Keratinocyte (primary cell): ENCODE measurements around the gene NFKBIL1. TPM values are rescaled to one million over a fixed set of nuclear protein-coding genes. Genes with fewer than 3 reads are reported as not detected.
"Not testable (repeated sequence)": the region's sequence is repeated elsewhere in the genome, so short reads cannot be mapped to it uniquely, and the experiment has no call there.

Source experiments
- DNase-seq: peaks from one replicate; pipeline ENCODE4 v3.0.0-alpha.2; 2011; ENCODE audit warnings: low read depth, missing footprints, low spot score
- FAIRE-seq: peaks from 2 replicates; lab custom pipeline; 2011; peaks lifted over from hg19 to GRCh38; lab: Jason Lieb, UNC
- H2AFZ ChIP-seq: 2 replicates; pipeline ENCODE4 v1.6.0; 2012; ENCODE audit warnings: low read length, control low read depth, inconsistent platforms; ENCODE audit not compliant: control insufficient read depth
- H3K27ac ChIP-seq: 2 replicates; pipeline ENCODE4 v1.5.1; 2011; ENCODE audit warnings: low read length; ENCODE audit not compliant: control insufficient read depth, insufficient read depth
- H3K27me3 ChIP-seq: 3 replicates; pipeline ENCODE4 v1.6.0; 2011; ENCODE audit warnings: low read length; ENCODE audit not compliant: control insufficient read depth, insufficient read depth; ENCODE audit errors: extremely low read depth
- H3K36me3 ChIP-seq, 2 experiments: 2 replicates in 1 of 2; 3 replicates in 1 of 2; pipeline ENCODE4 v1.5.1; 2011; ENCODE audit warnings: low read length in 2 of 2, mild to moderate bottlenecking in 1 of 2; ENCODE audit not compliant: control insufficient read depth in 2 of 2, insufficient read depth in 2 of 2; ENCODE audit errors: extremely low read depth in 1 of 2
- H3K4me1 ChIP-seq: 3 replicates; pipeline ENCODE4 v1.5.1; 2011; ENCODE audit warnings: low read length; ENCODE audit not compliant: control insufficient read depth, insufficient read depth; ENCODE audit errors: extremely low read depth
- H3K4me2 ChIP-seq: 3 replicates; pipeline ENCODE4 v1.6.0; 2011; ENCODE audit warnings: low read depth, low read length; ENCODE audit not compliant: control insufficient read depth, insufficient read depth; ENCODE audit errors: extremely low read depth
- H3K4me3 ChIP-seq, 3 experiments: fragments of 200-600 bp in 1 of 3; sonication (generic) in 1 of 3; 2 replicates in 2 of 3; 3 replicates in 1 of 3; pipeline ENCODE4 v1.5.1; 2011 to 2016; ENCODE audit warnings: low read length in 3 of 3, mild to moderate bottlenecking in 3 of 3, control low read depth in 2 of 3, inconsistent platforms in 1 of 3, low read depth in 1 of 3, mixed read lengths in 1 of 3, mixed run types in 1 of 3, moderate library complexity in 1 of 3; ENCODE audit not compliant: control insufficient read depth in 2 of 3, insufficient read depth in 2 of 3; ENCODE audit errors: extremely low read depth in 1 of 3
- H3K79me2 ChIP-seq: 2 replicates; pipeline ENCODE4 v1.6.0; 2012; ENCODE audit warnings: low read length; ENCODE audit not compliant: control insufficient read depth, insufficient read depth
- H3K9ac ChIP-seq: 3 replicates; pipeline ENCODE4 v1.6.0; 2011; ENCODE audit warnings: low read length; ENCODE audit not compliant: control insufficient read depth, insufficient read depth; ENCODE audit errors: extremely low read depth
- H3K9me1 ChIP-seq: 3 replicates; pipeline ENCODE4 v1.6.0; 2011; ENCODE audit warnings: low read length; ENCODE audit not compliant: control insufficient read depth, insufficient read depth; ENCODE audit errors: extremely low read depth
- H3K9me3 ChIP-seq: 2 replicates; pipeline ENCODE4 v1.5.1; 2012; ENCODE audit warnings: low read depth, low read length; ENCODE audit not compliant: control insufficient read depth
- H4K20me1 ChIP-seq: 3 replicates; pipeline ENCODE4 v1.6.0; 2011; ENCODE audit warnings: low read length; ENCODE audit not compliant: control insufficient read depth, insufficient read depth; ENCODE audit errors: extremely low read depth
- CTCF ChIP-seq, 3 experiments: IDR thresholded peaks in 1 of 3; conservative IDR thresholded peaks in 1 of 3; optimal IDR thresholded peaks in 1 of 3; 2 replicates in 2 of 3; 3 replicates in 1 of 3; pipeline versions ENCODE3 to v1.5.1; 2011; ENCODE audit warnings: low read length in 3 of 3, mild to moderate bottlenecking in 3 of 3, moderate library complexity in 2 of 3, control low read depth in 1 of 3, inconsistent platforms in 1 of 3; ENCODE audit not compliant: insufficient read depth in 2 of 3; ENCODE audit errors: extremely low read depth in 1 of 3
- EZH2 ChIP-seq: IDR thresholded peaks from one replicate; pipeline ENCODE4 v1.6.1; 2012; ENCODE audit warnings: inconsistent platforms, mild to moderate bottlenecking, low read length, moderate library complexity
- dilution Hi-C: fragments of 300-500 bp; cut with MboI; formaldehyde crosslinking; loops from one replicate; pipeline ENCODE4 v1.7.0; 2020; ENCODE audit warnings: low sequenced_read_pairs; ENCODE audit not compliant: extremely low pct_ligation_motif_present
- polyA plus RNA-seq, 5 experiments: library from polyadenylated mRNA; depleted of rRNA in 3 of 5; stranded (reverse) in 3 of 5; stranded (forward) in 1 of 5; unstranded in 1 of 5; fragments of >200 nt; gene quantifications; 1 replicate in 1 of 5; 2 replicates in 3 of 5; 3 replicates in 1 of 5; pipeline versions ENCODE4 v1.2.1 to v1.2.3, GENCODE V29; 2011 to 2012; ENCODE audit warnings: missing spikeins in 2 of 5, low read depth in 1 of 5, low replicate concordance in 1 of 5

The NFKBIL1 gene
- polyA plus RNA-seq, 1 donor (not counting 4 experiments of a cell fraction or from before 2014, with no cell fraction given), result 4.8 TPM

DNA sequence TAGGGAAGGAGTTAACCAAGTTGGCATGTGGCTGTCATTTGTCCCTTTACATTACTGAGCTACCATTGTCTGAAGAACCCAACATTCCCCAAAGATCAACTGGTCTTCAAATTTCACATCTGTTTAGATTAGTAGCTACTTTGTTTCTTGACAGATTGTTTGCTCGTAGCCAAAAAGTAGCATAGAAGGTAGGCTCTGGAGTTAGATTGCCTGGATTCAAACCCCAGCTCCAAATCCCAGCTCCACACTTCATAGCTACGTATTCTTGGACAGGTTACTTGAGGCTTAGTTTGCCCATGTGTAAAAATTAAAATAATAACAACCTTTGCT, 1.1 kb downstream of the NFKBIL1 start:
- Histone ChIP-seq H3K79me2 (peaks cover 15% of the 10 kb centered on the region), H3K4me2 (peak overlapping the region; percentile 98), H3K27me3 (no peaks in the 10 kb centered on the region), H3K36me3 (peaks cover 13% of the 10 kb centered on the region in 2 experiments), H2AFZ (no peak overlapping the region), H3K9ac (peak overlapping the region; percentile 89), H3K4me3 (peak overlapping the region in 1 of 3 experiments; percentile 55), H3K9me1 (no peaks in the 10 kb centered on the region), H3K4me1 (peaks cover 11% of the 10 kb centered on the region), H4K20me1 (no peaks in the 10 kb centered on the region), H3K9me3 (no peaks in the 10 kb centered on the region), H3K27ac (peak overlapping the region; percentile 86)
- no peak for FAIRE-seq
- DNase-seq, result no peak
- TF ChIP-seq EZH2 (no peak), CTCF (optimal IDR thresholded peaks at IDR 0.05 in 1 of 3, IDR thresholded peaks at IDR 0.05 in 1 of 3, conservative IDR thresholded peaks at IDR 0.05 in 1 of 3; ENCODE audit: extremely low read depth in 1 of 3, insufficient read depth in 2 of 3, low read length in 3 of 3) (no peak)
- dilution Hi-C loops, result no loop called here

DNA sequence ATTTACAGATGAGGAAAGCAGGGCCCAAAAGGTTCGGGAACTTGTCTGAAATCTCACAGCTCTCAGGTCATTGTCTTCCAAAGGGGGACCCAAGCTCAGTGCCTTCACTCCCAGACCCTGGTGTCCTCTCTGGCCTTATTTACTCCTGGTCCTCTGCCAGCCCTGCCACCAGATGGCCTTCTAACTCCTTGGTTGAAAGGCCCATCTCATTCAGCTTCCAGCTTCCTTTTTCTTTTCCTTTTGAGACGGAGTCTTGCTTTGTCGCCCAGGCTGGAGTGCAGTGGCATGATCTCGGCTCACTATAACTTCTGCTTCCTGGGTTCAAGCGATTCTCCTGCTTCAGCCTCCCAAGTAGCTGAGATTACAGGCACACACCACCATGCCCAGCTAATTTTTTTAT, 4.0 kb downstream of the NFKBIL1 start:
- Histone ChIP-seq H3K79me2 (peaks cover 15% of the 10 kb centered on the region), H3K36me3 (peaks cover 12 to 13% of the 10 kb centered on the region in 2 experiments)
- FAIRE-seq, H3K4me3 ChIP-seq, H2AFZ ChIP-seq, H3K9me1 ChIP-seq, H3K9ac ChIP-seq, H3K9me3 ChIP-seq, H3K4me1 ChIP-seq, H3K4me2 ChIP-seq, H3K27me3 ChIP-seq, H4K20me1 ChIP-seq, dilution Hi-C loops, DNase-seq, H3K27ac ChIP-seq: not testable (repeated sequence)
- TF ChIP-seq CTCF (optimal IDR thresholded peaks at IDR 0.05 in 1 of 3, IDR thresholded peaks at IDR 0.05 in 1 of 3, conservative IDR thresholded peaks at IDR 0.05 in 1 of 3; ENCODE audit: extremely low read depth in 1 of 3, insufficient read depth in 2 of 3, low read length in 3 of 3), result peak in 2 of 3 experiments; percentile 16 to 51
